Endothelial cell of umbilical vein (primary cell): ENCODE measurements around the gene SFTA2. TPM values are rescaled to one million over a fixed set of nuclear protein-coding genes. Genes with fewer than 3 reads are reported as not detected.

Experiments
- BruUV-seq: library from RNA; stranded (reverse); fragments of 400-500 nt; replicated peaks from 2 replicates; lab custom pipeline; 2021; lab: Mats Ljungman, UMichigan
- CTCF ChIA-PET: fragments of 300-600, 350-600 bp; sonication (Branson Sonifier 250); formaldehyde crosslinking; loops from one replicate; lab custom pipeline; 2021; ENCODE audit warnings: antibody characterized with exemption, inconsistent platforms; lab: Charles Lee
- POLR2A ChIA-PET: fragments of 300-600, 350-600 bp; sonication (Branson Sonifier 250); formaldehyde crosslinking; loops from one replicate; lab custom pipeline; 2021; ENCODE audit warnings: antibody characterized with exemption, inconsistent platforms; lab: Charles Lee
- DNase-seq: peaks from one replicate; pipeline ENCODE4 v3.0.0-alpha.2; 2011; ENCODE audit warnings: low read depth, low spot score
- FAIRE-seq: peaks from 2 replicates; lab custom pipeline; 2011; peaks lifted over from hg19 to GRCh38; lab: Jason Lieb, UNC
- H2AFZ ChIP-seq: 2 replicates; pipeline ENCODE4 v1.6.0; 2012; ENCODE audit warnings: low read depth, low read length, control low read depth, inconsistent platforms
- H3K27ac ChIP-seq: 2 replicates; pipeline ENCODE4 v1.5.1; 2011; ENCODE audit warnings: low read depth, mild to moderate bottlenecking, control low read depth, low read length, moderate library complexity; ENCODE audit not compliant: insufficient read depth
- H3K27me3 ChIP-seq, 2 experiments: 2 replicates each; pipeline versions ENCODE4 v1.6.0 to v1.6.1; 2011; ENCODE audit warnings: low read length in 2 of 2, mixed read lengths in 1 of 2; ENCODE audit not compliant: control insufficient read depth in 2 of 2, insufficient read depth in 2 of 2
- H3K36me3 ChIP-seq, 2 experiments: 2 replicates in 1 of 2; 3 replicates in 1 of 2; pipeline ENCODE4 v1.5.1; 2011; ENCODE audit warnings: low read length in 2 of 2, mild to moderate bottlenecking in 1 of 2, moderate library complexity in 1 of 2; ENCODE audit not compliant: control insufficient read depth in 2 of 2, insufficient read depth in 2 of 2; ENCODE audit errors: extremely low read depth in 1 of 2
- H3K4me1 ChIP-seq: 3 replicates; pipeline ENCODE4 v1.5.1; 2011; ENCODE audit warnings: mild to moderate bottlenecking, low read length; ENCODE audit not compliant: control insufficient read depth, insufficient read depth; ENCODE audit errors: extremely low read depth
- H3K4me2 ChIP-seq: 2 replicates; pipeline ENCODE4 v1.6.1; 2011; ENCODE audit warnings: low read length, control low read depth, mixed read lengths; ENCODE audit not compliant: insufficient read depth
- H3K4me3 ChIP-seq, 3 experiments: fragments of 200-600 bp in 1 of 3; sonication (generic), shearing (Covaris generic) in 1 of 3; replicated peaks in 1 of 3; 2 replicates each; pipeline ENCODE4 v1.5.1; 2011 to 2016; ENCODE audit warnings: control low read depth in 3 of 3, low read length in 3 of 3, mild to moderate bottlenecking in 2 of 3, inconsistent platforms in 1 of 3, low read depth in 1 of 3, moderate library complexity in 1 of 3; ENCODE audit not compliant: insufficient read depth in 1 of 3
- H3K79me2 ChIP-seq: 2 replicates; pipeline ENCODE4 v1.6.0; 2012; ENCODE audit warnings: low read length, inconsistent platforms; ENCODE audit not compliant: control insufficient read depth, insufficient read depth
- H3K9ac ChIP-seq: replicated peaks from 2 replicates; pipeline ENCODE3; 2011; ENCODE audit warnings: low read length, control low read depth; ENCODE audit not compliant: insufficient read depth; ENCODE audit errors: extremely low read depth
- H3K9me1 ChIP-seq: replicated peaks from 3 replicates; pipeline ENCODE4 v1.6.0; 2011; ENCODE audit warnings: mild to moderate bottlenecking, low read length; ENCODE audit not compliant: control insufficient read depth, insufficient read depth; ENCODE audit errors: extremely low read depth
- H3K9me3 ChIP-seq: replicated peaks from 2 replicates; pipeline ENCODE4 v1.5.1; 2012; ENCODE audit warnings: low read length, inconsistent platforms; ENCODE audit not compliant: control insufficient read depth, insufficient read depth
- H4K20me1 ChIP-seq: replicated peaks from 2 replicates; pipeline ENCODE3; 2011; ENCODE audit warnings: mild to moderate bottlenecking, low read length; ENCODE audit not compliant: control insufficient read depth, insufficient read depth; ENCODE audit errors: extremely low read depth
- CTCF ChIP-seq, 2 donors: IDR thresholded peaks; 1 replicate in 1 of 2; 2 replicates in 1 of 2; pipeline ENCODE4 v1.5.1; 2011; ENCODE audit warnings: low read length in 2 of 2, mild to moderate bottlenecking in 2 of 2, moderate library complexity in 2 of 2, control low read depth in 1 of 2, inconsistent platforms in 1 of 2, low read depth in 1 of 2; ENCODE audit not compliant: insufficient read depth in 1 of 2; ENCODE audit errors: extremely low read depth in 1 of 2
- EZH2 ChIP-seq: IDR thresholded peaks from 2 replicates; pipeline ENCODE4 v1.6.1; 2012; ENCODE audit warnings: borderline replicate concordance, low read depth, mild to moderate bottlenecking, moderate library complexity, low read length, inconsistent platforms; ENCODE audit not compliant: severe bottlenecking
- FOS ChIP-seq: IDR thresholded peaks from 2 replicates; pipeline ENCODE4 v1.6.1; 2011; ENCODE audit warnings: mild to moderate bottlenecking, low read length, moderate library complexity, borderline replicate concordance; ENCODE audit not compliant: insufficient read depth
- GATA2 ChIP-seq: IDR thresholded peaks from 2 replicates; pipeline ENCODE4 v1.7.0; 2011; ENCODE audit warnings: low read depth, mild to moderate bottlenecking, moderate library complexity, mixed read lengths, low read length; ENCODE audit not compliant: insufficient read length, insufficient read depth
- JUN ChIP-seq: IDR thresholded peaks from 2 replicates; pipeline ENCODE4 v1.6.1; 2011; ENCODE audit warnings: borderline replicate concordance, low read depth; ENCODE audit not compliant: insufficient read length, insufficient read depth
- MAX ChIP-seq: IDR thresholded peaks from 2 replicates; pipeline ENCODE4 v1.6.1; 2011; ENCODE audit not compliant: insufficient read depth, insufficient read length
- MYC ChIP-seq: IDR thresholded peaks from one replicate; pipeline ENCODE4 v1.6.1; 2011; ENCODE audit warnings: mild to moderate bottlenecking, low read depth, low read length
- POLR2A ChIP-seq: IDR thresholded peaks from 2 replicates; pipeline ENCODE4 v1.6.1; 2012; ENCODE audit warnings: low read depth, mild to moderate bottlenecking, control low read depth, low read length
- POLR2AphosphoS5 ChIP-seq: IDR thresholded peaks from 2 replicates; pipeline ENCODE4 v1.6.1; 2012; ENCODE audit warnings: low read depth, mild to moderate bottlenecking, control low read depth, low read length, moderate library complexity; ENCODE audit not compliant: insufficient read depth
- dilution Hi-C: fragments of 300-500 bp; cut with MboI; formaldehyde crosslinking; loops from one replicate; pipeline ENCODE4 v1.15.0; 2019; ENCODE audit warnings: low sequenced_read_pairs; ENCODE audit not compliant: extremely low pct_ligation_motif_present
- intact Hi-C: fragments of 100-400 bp; cut with micrococcal nuclease; formaldehyde crosslinking; loops from one replicate; pipeline ENCODE4 v1.10.0; 2022
- polyA plus RNA-seq, 4 experiments: library from polyadenylated mRNA; depleted of rRNA in 3 of 4; stranded (reverse) in 3 of 4; unstranded in 1 of 4; fragments of >200 nt; gene quantifications; 2 replicates each; pipeline versions ENCODE4 v1.2.1 to v1.2.3, GENCODE V29; 2011 to 2012; ENCODE audit warnings: missing spikeins in 1 of 4
- total RNA-seq: library from RNA; stranded (reverse); gene quantifications from 2 replicates; pipeline ENCODE4 v1.2.3, GENCODE V29; 2021

The SFTA2 gene
- total and polyA plus RNA-seq, 2 donors (not counting 3 experiments of a cell fraction or from before 2014, with no cell fraction given), result not detected

- BruUV-seq, result no TSS peak
- intact Hi-C loops (no loop called here), dilution Hi-C loops (no loop called here)
- Histone ChIP-seq H3K79me2 (no peaks in the 10 kb centered on the region), H3K9ac (no peak overlapping the region), H3K9me1 (no peaks in the 10 kb centered on the region), H3K9me3 (no peaks in the 10 kb centered on the region), H3K4me3 (no peak overlapping the region), H3K27me3 (no peaks in the 10 kb centered on the region), H3K36me3 (peaks cover 0 to 32% of the 10 kb centered on the region in 2 experiments), H3K27ac (no peak overlapping the region), H3K4me1 (peaks cover 25% of the 10 kb centered on the region), H3K4me2 (no peak overlapping the region), H4K20me1 (no peaks in the 10 kb centered on the region), H2AFZ (no peak overlapping the region)
- ChIA-PET POLR2A (no interaction called here), CTCF (interaction anchor here (1.1 to 7.6 kb wide), 7 partner anchors 8 to 170 kb away, joined by 3 to 142 read pairs (median 72); partner anchors contain the start of gene GTF2H4)
- DNase-seq (no peak), FAIRE-seq (no peak)
- TF ChIP-seq GATA2 (no peak), EZH2 (no peak), MYC (no peak), MAX (no peak), FOS (no peak), POLR2AphosphoS5 (no peak), CTCF (IDR thresholded peaks at IDR 0.05; ENCODE audit: extremely low read depth in 1 of 2, insufficient read depth in 1 of 2, low read depth in 1 of 2, low read length in 2 of 2) (no peak), POLR2A (no peak), JUN (no peak)
These were observed 14.5 kb downstream of the SFTA2 start for GRCh38 chr6:30917487-30917886.
